Choroid plexus epithelial cell (primary cell): ENCODE data around the gene TIPARP.

Source experiments
- DNase-seq: peaks from one replicate; pipeline ENCODE4 v3.0.0-alpha.2; 2010; ENCODE audit warnings: low read depth
- H3K4me3 ChIP-seq: 2 replicates; pipeline ENCODE4 v1.5.1; 2011; ENCODE audit warnings: low read depth, mild to moderate bottlenecking, control low read depth, low read length, moderate library complexity
- TF ChIP-seq, protein P1 (sequence below): conservative IDR thresholded peaks from 2 replicates; pipeline ENCODE4 v1.5.1; 2011; ENCODE audit warnings: low read depth, mild to moderate bottlenecking, control low read depth, inconsistent platforms, low read length, moderate library complexity

Gene TIPARP

DNA sequence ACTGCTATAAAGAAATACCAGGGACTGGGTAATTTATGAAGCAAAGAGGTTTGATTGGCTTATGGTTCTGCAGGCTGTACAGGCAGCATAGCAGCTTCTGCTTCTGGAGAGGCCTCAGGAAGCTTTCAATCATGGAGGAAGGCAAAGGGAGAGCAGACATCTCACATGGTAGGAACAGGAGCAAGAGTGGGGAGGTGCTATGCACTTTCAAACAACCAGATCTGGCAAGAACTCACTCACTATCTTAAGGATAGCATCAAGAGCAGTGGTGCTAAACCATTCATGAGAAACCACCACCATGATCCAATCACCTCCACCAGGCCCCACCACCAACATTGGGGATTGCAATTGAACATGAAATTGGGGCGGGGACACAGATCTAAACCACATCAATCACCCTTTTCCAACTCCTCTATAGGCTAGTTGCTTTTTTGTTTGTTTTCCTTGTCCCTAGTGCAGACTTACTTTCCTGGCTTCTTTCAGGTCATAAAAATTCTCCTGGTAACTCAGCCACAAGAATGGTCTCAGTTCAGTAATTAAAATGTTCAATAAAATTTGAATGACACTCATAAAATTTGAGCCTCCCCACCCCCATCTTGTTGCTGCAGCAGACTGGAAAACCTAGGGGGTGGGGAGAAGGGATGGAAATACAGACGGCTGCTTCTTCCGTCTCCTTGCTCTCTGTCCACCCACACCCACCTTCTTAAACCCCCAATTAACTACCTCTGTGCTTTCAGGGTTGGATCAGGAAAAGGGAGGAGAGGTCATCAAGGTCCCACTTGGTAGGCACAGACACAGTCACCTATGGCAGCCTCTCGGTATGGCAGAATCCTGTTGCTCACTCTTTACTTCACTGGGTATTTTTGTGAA is 16.3 kb upstream of the TIPARP start:
- H3K4me3 ChIP-seq = no peak overlapping the region
- no peak for DNase-seq
- TF ChIP-seq, protein P1, sequence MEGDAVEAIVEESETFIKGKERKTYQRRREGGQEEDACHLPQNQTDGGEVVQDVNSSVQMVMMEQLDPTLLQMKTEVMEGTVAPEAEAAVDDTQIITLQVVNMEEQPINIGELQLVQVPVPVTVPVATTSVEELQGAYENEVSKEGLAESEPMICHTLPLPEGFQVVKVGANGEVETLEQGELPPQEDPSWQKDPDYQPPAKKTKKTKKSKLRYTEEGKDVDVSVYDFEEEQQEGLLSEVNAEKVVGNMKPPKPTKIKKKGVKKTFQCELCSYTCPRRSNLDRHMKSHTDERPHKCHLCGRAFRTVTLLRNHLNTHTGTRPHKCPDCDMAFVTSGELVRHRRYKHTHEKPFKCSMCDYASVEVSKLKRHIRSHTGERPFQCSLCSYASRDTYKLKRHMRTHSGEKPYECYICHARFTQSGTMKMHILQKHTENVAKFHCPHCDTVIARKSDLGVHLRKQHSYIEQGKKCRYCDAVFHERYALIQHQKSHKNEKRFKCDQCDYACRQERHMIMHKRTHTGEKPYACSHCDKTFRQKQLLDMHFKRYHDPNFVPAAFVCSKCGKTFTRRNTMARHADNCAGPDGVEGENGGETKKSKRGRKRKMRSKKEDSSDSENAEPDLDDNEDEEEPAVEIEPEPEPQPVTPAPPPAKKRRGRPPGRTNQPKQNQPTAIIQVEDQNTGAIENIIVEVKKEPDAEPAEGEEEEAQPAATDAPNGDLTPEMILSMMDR = no peak

DNA sequence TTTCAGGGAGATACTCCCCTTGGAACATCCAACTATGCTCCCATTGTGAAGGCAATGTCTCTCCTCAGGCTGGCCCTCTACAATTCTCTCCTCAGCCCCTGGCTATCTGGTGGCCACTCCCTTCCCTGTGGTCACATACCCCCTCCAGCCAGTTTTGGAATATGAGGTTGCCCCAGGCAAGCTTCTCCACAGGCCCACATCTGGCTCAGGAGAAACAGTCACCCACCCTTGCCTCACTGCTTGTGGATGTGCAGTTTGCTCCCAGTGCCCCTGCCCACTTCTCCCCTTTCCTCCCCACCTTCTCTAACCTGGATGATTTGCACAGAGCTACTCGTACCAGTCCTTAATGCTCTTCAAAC is 15.7 kb upstream of the TIPARP start:
- DNase-seq = no peak
- TF ChIP-seq, protein P1 = no peak
- H3K4me3 ChIP-seq = no peak overlapping the region

DNA sequence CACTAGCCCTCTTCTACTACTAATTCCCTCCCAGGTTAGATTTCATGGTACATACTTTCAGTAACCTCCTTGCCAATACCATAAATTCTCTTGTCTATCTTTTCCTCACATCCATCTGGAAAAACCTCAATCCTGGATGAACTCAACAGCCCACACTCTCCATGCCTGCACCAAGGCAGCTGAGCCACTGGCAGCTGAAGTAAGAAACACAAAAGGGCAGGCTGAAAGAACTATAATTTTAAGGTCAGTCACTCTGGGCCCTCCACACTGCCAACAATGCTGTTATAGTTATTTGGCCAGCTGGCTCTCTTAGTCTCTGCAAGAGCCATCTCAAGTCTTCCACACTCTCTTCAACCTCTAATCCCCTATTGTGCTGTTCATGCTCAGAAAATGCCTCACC is 15.1 kb upstream of the TIPARP start:
- no peak for DNase-seq
- no peak overlapping the region for H3K4me3 ChIP-seq
- TF ChIP-seq, protein P1 = no peak

DNA sequence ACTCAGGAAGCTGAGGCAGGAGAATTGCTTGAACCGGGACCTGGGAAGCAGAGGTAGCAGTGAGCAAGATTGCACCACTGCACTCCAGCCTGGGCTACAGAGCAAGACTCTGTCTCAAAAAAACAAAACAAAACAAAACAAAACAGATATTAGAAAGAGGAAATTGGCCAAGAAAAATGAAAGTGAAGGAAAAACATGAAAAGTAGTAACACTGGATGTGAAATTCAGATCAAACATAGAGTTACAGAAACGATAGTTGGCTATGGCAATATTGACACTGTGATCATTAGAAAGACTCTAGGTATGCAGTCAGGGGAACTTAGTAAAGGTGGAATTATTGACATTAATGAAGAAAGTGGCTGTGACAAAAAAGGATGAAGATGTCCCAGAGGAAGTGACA is 13.2 kb upstream of the TIPARP start:
- no peak for DNase-seq
- TF ChIP-seq, protein P1 = no peak
- H3K4me3 ChIP-seq = no peak overlapping the region

DNA sequence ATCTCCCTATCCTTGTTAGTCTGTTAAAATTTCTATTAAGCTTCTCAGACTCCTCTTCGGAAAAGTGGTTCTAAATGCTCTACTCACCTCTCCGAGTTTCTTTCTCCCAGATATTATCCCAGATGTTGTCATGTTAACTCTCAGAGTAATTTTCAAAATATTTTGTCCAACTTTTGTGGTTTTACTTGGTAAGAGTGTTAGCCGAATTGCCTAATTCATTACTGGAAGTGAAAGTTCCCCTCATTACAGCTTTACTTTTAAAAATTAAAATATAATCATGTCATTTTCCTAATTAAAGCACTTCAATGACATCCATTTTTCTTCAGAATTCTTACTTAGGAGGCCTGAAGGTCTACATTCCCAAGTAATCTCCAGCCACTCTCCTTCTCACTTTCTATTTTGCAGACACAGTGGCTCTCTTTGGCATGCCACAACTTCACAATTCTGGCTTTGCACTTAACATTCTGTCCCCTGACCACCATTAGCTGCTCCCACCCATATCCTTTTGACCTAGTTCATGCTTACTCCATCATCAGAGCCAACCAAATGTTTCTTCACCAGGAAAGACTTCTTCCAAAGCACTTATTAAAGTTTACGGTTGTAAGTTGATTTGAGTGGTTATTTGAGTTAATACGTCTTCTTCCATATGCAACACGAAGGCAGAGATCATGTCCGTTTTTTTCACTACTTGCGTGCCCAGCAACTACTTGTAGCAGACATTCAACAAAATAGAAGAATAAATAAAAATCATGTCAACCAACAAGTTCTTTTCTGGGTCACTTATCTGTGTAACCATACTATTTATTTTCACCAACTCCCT is 10.2 kb upstream of the TIPARP start:
- TF ChIP-seq, protein P1 = no peak
- no peak for DNase-seq
- no peak overlapping the region for H3K4me3 ChIP-seq

DNA sequence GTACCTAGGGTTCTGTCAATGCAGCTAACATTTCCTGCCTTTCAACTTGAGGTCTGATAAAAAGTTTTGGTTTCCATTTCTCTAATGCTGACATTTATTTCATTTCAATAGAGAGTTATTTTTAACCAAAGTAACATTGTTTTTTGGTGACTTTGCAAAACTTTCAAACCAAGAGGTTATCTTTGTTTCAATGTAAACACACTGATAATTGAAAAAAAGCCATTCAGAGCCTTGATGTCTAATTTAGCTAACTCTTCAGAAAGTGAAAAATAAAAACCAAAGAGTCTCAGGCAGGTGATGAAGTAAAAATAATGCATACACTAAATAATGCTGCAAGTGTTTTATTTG is 9.6 kb upstream of the TIPARP start:
- TF ChIP-seq, protein P1 = no peak
- no peak for DNase-seq
- no peak overlapping the region for H3K4me3 ChIP-seq
